Left lung (tissue), 10 donors: ENCODE data around the gene EHD4. TPM values are rescaled to one million over a fixed set of nuclear protein-coding genes. Genes with fewer than 3 reads are reported as not detected.

ENCODE experiments used
- ATAC-seq: fragments of 200-7000 bp; cut with Tn5 transposase; one replicate; pipeline ENCODE4 v1.9.1; 2020; ENCODE audit warnings: moderate library complexity
- DNase-seq, 4 donors: peaks; one replicate each; pipeline ENCODE4 v3.0.0-alpha.2; 2013 to 2020
- H3K27ac ChIP-seq, 2 donors: fragments of 200-600 bp; sonication (generic) in 1 of 2; one replicate each; pipeline versions ENCODE4 v1.5.0 to v1.8.0; 2020 to 2021
- H3K27me3 ChIP-seq, 2 donors: fragments of 200-600 bp; sonication (generic) in 1 of 2; one replicate each; pipeline versions ENCODE4 v1.5.0 to v1.8.0; 2020 to 2021
- H3K36me3 ChIP-seq, 2 donors: fragments of 200-600 bp; sonication (generic) in 1 of 2; one replicate each; pipeline versions ENCODE4 v1.5.0 to v1.8.0; 2020 to 2021
- H3K4me1 ChIP-seq, 2 donors: fragments of 200-600 bp; one replicate each; pipeline ENCODE4 v1.8.0; 2021
- H3K4me3 ChIP-seq, 2 donors: fragments of 200-600 bp; sonication (generic) in 1 of 2; one replicate each; pipeline versions ENCODE4 v1.5.0 to v1.8.0; 2020 to 2021; ENCODE audit warnings: mild to moderate bottlenecking in 1 of 2
- H3K9me3 ChIP-seq, 2 donors: fragments of 200-600 bp; sonication (generic) in 1 of 2; one replicate each; pipeline versions ENCODE4 v1.5.0 to v1.8.0; 2020 to 2021
- intact Hi-C, 2 donors: fragments of 100-400 bp; cut with DNase I; formaldehyde crosslinking; loops; one replicate each; pipeline versions ENCODE4 v1.11.2 to v1.14.2; 2022
- polyA plus RNA-seq, 6 donors: library from polyadenylated mRNA; unstranded; fragments of 120-200 nt; gene quantifications; one replicate each; pipeline ENCODE4 v1.2.1, GENCODE V29; 2013; ENCODE audit not compliant: insufficient read length in 6 of 6
- total RNA-seq, 2 donors: library from RNA; stranded (reverse); fragmentation: NEBNext Ultra II Directional; extraction: Animal tissue kit (Norgen Biotek cat#: 25700); gene quantifications; one replicate each; pipeline ENCODE4 v1.2.1, GENCODE V29; 2021
- TF ChIP-seq, protein P1 (sequence below), 2 donors: fragments of 200-600 bp; sonication (generic) in 1 of 2; IDR thresholded peaks; one replicate each; pipeline versions ENCODE4 v1.5.0 to v1.8.0; 2021; ENCODE audit warnings: antibody characterized with exemption in 2 of 2
- donor health status: DM: no; HTN: yes; CAD: no.
- donor health status: DM: no; HTN: no; CAD: no.

EHD4 gene
- total and polyA plus RNA-seq, 8 donors: 11.7 to 32.6 (median 13.1) TPM

GRCh38 chr15:41881086-41881485, 91.3 kb downstream of the EHD4 start:
- Histone ChIP-seq H3K36me3 (peaks cover 0 to 10% of the 10 kb centered on the region in 2 donors), H3K27me3 (peaks cover 0 to 20% of the 10 kb centered on the region in 2 donors), H3K27ac (no peak overlapping the region), H3K4me3 (no peak overlapping the region), H3K9me3 (no peaks in the 10 kb centered on the region), H3K4me1 (peaks cover 9 to 15% of the 10 kb centered on the region in 2 donors)
- intact Hi-C loops: no loop called here
- no peak for DNase-seq
- no peak for ATAC-seq
- TF ChIP-seq, protein P1, sequence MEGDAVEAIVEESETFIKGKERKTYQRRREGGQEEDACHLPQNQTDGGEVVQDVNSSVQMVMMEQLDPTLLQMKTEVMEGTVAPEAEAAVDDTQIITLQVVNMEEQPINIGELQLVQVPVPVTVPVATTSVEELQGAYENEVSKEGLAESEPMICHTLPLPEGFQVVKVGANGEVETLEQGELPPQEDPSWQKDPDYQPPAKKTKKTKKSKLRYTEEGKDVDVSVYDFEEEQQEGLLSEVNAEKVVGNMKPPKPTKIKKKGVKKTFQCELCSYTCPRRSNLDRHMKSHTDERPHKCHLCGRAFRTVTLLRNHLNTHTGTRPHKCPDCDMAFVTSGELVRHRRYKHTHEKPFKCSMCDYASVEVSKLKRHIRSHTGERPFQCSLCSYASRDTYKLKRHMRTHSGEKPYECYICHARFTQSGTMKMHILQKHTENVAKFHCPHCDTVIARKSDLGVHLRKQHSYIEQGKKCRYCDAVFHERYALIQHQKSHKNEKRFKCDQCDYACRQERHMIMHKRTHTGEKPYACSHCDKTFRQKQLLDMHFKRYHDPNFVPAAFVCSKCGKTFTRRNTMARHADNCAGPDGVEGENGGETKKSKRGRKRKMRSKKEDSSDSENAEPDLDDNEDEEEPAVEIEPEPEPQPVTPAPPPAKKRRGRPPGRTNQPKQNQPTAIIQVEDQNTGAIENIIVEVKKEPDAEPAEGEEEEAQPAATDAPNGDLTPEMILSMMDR (IDR thresholded peaks at IDR 0.05): no peak

DNA sequence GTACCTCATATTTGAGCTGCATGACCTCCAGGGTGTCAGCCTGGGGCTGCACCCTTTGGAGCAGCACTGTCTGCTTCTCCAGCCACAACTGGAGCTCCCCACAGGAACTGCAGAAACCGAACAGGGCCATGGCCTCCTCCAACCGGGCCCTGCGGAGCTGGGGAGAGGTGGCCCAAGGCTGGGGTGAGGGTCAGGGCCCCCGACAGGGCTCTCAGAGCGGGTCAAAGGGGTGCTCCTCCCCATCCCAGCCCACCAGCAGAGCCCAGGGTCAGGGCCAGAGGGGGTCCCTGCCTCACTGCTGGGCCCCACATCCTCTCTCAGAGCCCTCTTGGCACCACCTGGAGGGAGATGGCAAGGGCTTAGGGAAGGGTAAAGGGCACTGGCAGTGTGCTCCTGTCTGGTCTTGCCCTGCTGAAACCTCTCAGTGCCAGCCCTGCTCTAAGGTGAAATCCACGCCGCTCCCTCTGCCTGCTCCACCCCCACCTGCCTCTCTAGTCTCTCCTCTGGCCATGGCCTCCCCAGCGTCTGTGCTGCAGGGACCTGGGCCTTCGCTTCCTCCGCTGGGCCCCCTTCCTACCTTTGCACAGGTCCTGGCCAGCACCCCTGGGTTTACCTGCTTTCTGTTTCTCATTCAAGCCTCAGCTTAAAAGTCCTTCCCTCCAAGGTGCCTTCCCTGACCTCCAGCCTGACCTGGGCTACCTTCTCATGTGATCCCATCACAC, 92.0 kb downstream of the EHD4 start:
- Histone ChIP-seq H3K27me3 (peaks cover 0 to 20% of the 10 kb centered on the region in 2 donors), H3K4me1 (peaks cover 9 to 15% of the 10 kb centered on the region in 2 donors), H3K9me3 (no peaks in the 10 kb centered on the region), H3K27ac (no peak overlapping the region), H3K36me3 (peaks cover 0 to 2% of the 10 kb centered on the region in 2 donors), H3K4me3 (no peak overlapping the region)
- ATAC-seq (no peak), DNase-seq (peak in 1 of 4 donors; percentile 63)
- TF ChIP-seq, protein P1 (IDR thresholded peaks at IDR 0.05): no peak
- intact Hi-C loops: no loop called here

GRCh38 chr15:41879321-41879845, 93.0 kb downstream of the EHD4 start:
- TF ChIP-seq, protein P1 (IDR thresholded peaks at IDR 0.05): no peak
- intact Hi-C loops: no loop called here

GRCh38 chr15:41878355-41878699, 94.0 kb downstream of the EHD4 start:
- H3K4me1 ChIP-seq: peaks cover 9 to 15% of the 10 kb centered on the region in 2 donors
- H3K9me3 ChIP-seq: no peaks in the 10 kb centered on the region
- intact Hi-C loops: no loop called here
- no peaks in the 10 kb centered on the region for H3K36me3 ChIP-seq
- no peak overlapping the region for H3K4me3 ChIP-seq
- ATAC-seq (no peak), DNase-seq (peak in 1 of 4 donors; percentile 56)
- H3K27ac ChIP-seq: no peak overlapping the region
- H3K27me3 ChIP-seq: peaks cover 0 to 20% of the 10 kb centered on the region in 2 donors
- TF ChIP-seq, protein P1 (IDR thresholded peaks at IDR 0.05): no peak

More at GRCh38 chr15:41879321-41879845, 93.0 kb downstream of the EHD4 start:
- no peaks in the 10 kb centered on the region for H3K9me3 ChIP-seq
- peaks cover 0 to 20% of the 10 kb centered on the region in 2 donors for H3K27me3 ChIP-seq
- H3K4me1 ChIP-seq: peaks cover 9 to 15% of the 10 kb centered on the region in 2 donors
- ATAC-seq: no peak
- peak in 1 of 4 donors; percentile 61 for DNase-seq
- H3K4me3 ChIP-seq: no peak overlapping the region
- H3K36me3 ChIP-seq: no peaks in the 10 kb centered on the region
- H3K27ac ChIP-seq: no peak overlapping the region

- Histone ChIP-seq H3K27ac (no peak overlapping the region), H3K36me3 (no peaks in the 10 kb centered on the region), H3K4me3 (no peak overlapping the region), H3K4me1 (peaks cover 9 to 15% of the 10 kb centered on the region in 2 donors), H3K27me3 (peaks cover 0 to 20% of the 10 kb centered on the region in 2 donors), H3K9me3 (no peaks in the 10 kb centered on the region)
- intact Hi-C loops: no loop called here
- ATAC-seq (no peak), DNase-seq (peak in 1 of 4 donors; percentile 60)
- TF ChIP-seq, protein P1 (IDR thresholded peaks at IDR 0.05): no peak
These were observed 94.6 kb downstream of the EHD4 start for GRCh38 chr15:41877631-41878354.
